Measurements from ENCODE around the gene TFCP2.

TFCP2 gene

DNA sequence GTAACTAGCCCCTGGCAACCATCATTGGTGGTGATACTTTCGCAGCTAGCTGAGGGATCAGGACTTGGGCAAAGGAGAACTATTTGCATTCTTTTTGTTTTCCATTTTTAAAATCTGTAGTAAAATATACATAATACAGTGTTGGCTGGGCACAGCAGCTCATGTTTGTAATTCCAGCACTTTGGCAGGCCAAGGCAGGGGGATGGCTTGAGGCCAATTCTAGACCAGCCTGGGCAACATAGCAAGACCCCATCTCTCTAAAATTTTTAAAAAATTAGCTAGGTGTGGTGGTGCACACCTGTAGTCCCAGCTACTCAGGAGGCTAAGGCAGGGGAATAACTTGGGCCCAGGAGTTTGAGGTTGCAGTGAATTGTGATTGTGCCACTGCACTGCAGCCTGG is 20.0 kb downstream of the TFCP2 start:
- no peak for DNase-seq

DNA sequence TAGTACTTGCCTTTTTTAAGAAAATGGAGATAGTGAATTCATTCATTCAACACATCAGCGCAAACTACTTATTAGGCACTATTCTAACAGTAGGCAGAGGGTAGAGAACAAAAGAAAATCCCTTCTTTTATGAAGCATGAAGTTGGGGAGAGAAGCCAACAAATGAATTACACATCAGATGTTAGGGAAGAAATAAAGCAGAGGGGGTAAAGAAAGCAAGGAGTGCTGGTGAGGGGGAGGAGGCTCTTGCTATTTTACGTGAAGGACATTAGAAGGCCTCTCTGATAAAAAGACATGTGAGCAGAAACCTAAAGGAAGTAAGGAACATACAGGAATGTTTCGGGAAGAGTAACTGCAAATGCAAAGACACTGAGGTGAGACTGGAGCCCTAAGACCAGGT is 22.2 kb downstream of the TFCP2 start:
- DNase-seq = no peak

DNA sequence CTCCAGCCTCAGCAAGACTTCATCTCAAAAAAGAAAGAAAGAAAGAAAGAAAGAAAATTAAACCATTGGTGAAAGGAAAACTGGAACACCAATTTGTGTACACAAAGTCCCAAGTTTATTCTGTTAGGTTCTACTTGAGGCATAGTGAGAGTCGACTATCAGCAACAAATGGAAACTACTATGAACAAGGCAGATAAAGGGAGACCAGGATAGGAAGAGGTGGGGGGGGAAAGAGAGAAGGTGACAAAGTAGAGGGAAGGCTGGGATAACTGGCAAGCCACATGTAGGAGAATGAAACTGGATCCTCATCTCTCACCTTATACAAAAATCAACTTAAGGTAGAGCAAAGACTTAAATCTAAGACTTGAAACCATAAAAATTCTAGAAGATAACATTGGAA is 25.6 kb downstream of the TFCP2 start:
- DNase-seq = no peak

DNA sequence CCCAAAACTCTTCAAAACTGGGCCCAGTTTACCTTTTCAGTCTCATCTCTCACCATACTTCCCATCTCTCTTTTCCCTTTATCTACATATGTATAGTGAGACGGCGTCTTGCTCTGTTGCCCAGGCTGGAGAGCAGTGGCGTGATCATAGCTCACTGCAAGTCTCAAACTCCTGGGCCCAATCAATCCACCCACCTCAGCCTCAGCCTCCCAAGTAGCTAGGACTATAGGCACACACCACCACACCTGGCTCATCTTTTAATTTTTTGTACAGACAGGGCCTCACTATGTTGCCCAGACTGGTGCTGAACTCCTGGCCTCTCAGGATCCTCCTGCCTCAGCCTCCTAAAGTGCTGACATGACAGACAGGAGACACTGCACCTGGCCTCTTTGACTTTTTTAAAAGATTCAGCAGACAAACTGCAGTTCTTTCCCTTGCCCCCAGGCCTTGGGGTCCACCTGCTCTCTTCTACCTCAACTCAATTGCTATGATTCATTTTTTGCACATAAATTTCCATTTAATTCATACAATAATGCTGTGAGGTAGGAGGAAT is 33.6 kb downstream of the TFCP2 start:
- no peak for DNase-seq

DNA sequence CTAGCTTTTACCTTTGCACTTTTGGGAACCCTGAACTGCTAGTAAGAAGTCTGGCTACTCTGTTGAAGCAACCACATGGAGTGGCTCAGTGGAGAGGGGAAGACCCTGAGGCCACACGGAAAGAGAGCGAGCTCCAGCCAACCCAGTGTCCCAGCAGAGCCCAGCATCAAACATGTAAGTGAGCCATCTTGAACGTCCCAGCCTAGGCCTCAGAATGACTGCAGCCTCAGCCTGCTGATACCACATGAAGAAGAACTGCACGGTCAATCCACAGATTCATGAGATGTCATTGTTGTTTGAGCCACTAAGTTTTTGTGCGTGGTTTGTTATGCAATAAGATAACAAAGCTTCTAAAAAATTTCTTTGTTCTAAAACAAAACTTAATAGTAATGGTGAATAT is 40.2 kb downstream of the TFCP2 start:
- DNase-seq = no peak

- DNase-seq = no peak
These were observed 41.0 kb downstream of the TFCP2 start for GRCh38 chr12:51131745-51132521.

GRCh38 chr12:51128919-51129318 is 44.0 kb downstream of the TFCP2 start:
- no peak for DNase-seq

DNA sequence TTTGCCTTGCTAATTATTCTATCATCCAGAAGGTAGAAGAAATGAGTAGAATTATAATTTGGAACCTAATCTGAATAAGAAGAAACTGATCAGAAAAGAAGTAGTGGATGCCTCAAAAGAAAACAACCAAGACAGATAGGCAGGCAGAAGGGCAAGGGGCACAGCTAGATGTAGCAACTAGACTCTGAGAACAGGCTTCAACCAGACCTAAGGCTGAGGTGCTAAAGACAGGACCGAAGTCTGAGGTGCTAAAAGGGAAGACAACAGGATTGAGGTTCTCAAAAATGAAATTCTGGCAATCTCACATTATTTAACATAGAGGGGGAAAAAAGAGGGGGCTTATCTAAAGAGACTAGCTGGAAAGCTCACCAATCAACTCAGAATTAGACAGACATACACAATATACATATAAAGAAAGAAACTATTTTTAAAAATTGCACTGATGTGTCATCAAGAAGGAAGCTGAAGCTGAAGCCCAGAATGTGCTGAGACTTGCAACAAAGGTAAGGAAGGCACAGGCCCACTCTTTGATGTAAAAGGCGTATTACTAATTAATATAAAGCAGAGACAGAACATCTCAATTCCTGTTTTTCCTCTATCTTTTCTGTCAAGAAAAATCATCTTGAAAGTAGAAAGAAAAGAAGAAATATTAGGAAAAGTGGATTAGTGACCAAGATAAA is 45.7 kb downstream of the TFCP2 start:
- DNase-seq = no peak

DNA sequence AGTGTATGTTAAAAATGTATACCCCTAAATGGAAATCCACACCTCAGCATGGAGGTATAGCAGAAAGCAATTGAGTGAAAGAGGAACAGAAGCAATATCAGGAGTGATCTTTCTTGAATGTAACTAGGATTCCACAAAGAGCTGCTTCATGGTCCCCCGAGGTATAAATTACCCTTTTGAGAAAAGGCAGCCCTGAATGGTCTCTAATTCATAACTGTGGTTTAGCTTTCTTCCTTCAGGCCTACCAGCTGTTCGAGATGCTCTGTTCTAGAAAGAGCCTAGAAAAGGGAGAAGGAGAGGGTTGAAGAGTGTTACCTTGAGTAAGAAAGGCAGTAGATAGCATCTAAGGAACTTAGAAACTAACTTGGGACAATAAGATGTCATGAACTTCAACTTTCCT is 46.6 kb downstream of the TFCP2 start:
- no peak for DNase-seq

GRCh38 chr12:51124504-51124903 is 48.4 kb downstream of the TFCP2 start:
- no peak for DNase-seq

- DNase-seq = no peak
These were observed 50.1 kb downstream of the TFCP2 start for GRCh38 chr12:51122844-51123243.

- no peak for DNase-seq
These were observed 54.2 kb downstream of the TFCP2 start for GRCh38 chr12:51118706-51119105.

DNA sequence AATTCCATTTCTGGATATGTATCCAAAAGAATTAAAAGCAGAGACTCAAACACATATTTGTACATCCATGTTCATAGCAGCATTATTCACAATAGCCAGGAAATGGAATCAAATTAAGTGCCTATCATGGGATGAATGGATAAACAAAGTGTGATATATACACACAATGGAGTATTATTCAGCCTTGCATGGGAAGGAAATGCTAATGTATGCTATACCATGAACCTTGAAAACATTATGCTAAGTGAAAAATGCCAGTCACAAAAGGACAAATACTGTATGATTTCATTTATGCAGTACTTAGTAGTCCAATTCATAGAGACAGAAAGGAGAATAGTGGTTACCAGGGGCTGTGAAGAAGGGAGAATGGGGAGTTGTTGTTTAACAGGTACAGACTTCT is 57.4 kb downstream of the TFCP2 start:
- no peak for DNase-seq

GRCh38 chr12:51108136-51108535 is 64.8 kb downstream of the TFCP2 start:
- DNase-seq = no peak

DNA sequence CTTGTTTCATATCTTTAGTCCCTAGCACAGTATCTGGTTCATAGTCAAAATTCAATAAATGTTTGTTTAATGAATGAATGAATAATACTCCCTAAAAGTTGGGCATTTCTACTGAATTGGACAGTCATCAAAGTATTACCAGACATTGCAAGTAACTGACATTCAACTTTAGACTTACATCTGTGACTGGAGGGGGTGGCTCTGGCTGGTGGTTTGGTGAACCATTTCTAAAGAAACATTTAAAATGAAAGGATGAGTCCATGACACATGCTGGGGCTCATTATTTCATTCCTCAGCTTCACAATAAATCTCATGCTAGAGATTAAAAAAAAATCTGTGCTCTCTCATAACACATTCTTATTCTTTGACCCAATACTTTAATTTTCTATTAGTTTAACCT is 69.0 kb downstream of the TFCP2 start:
- DNase-seq = no peak

DNA sequence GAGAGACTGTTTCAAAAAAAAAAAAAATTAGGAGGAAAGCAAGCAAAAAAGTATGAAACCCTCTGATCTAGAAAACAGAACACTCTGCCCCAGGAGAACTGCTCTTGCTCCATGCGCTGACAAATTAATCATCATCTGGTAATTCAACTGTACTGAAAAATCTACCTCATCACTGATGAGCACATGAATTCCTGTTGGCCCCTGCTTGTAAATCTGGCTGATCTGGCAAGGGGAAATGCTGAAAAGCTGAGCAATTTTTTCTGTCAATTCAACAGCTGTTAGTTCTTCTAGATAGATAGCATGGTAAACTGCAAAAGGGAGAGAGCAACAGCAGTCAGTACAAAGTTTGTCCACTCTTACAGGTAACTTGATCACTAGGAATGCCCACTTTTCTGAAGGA is 74.3 kb downstream of the TFCP2 start:
- DNase-seq = no peak

DNA sequence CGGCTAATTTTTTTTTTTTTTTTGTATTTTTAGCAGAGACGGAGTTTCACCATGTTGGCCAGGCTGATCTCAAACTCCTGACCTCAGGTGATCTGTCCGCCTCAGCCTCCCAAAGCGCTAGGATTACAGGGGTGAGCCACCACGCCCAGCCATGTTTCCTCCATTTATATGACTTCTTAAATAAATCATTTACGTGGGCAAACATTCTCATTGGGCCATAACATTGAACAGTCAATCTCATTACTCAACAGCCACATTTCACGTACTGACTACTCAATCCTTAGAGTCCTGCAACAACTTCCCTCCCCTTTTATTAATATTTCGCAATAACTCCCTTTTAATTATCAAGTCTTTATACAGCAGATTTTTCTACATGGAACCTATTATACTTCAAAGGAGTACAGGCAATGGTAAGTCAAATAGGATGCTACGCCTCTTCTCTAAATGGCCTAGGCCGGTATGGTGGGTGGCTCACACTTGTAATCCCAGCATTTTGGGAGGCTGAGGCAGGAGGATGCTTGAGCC is 82.2 kb downstream of the TFCP2 start:
- DNase-seq = no peak

GRCh38 chr12:51087818-51088217 is 85.1 kb downstream of the TFCP2 start:
- DNase-seq = no peak

GRCh38 chr12:51086933-51087332 is 86.0 kb downstream of the TFCP2 start:
- DNase-seq = no peak

- no peak for DNase-seq
These were observed 87.2 kb downstream of the TFCP2 start for GRCh38 chr12:51085757-51086156.

DNA sequence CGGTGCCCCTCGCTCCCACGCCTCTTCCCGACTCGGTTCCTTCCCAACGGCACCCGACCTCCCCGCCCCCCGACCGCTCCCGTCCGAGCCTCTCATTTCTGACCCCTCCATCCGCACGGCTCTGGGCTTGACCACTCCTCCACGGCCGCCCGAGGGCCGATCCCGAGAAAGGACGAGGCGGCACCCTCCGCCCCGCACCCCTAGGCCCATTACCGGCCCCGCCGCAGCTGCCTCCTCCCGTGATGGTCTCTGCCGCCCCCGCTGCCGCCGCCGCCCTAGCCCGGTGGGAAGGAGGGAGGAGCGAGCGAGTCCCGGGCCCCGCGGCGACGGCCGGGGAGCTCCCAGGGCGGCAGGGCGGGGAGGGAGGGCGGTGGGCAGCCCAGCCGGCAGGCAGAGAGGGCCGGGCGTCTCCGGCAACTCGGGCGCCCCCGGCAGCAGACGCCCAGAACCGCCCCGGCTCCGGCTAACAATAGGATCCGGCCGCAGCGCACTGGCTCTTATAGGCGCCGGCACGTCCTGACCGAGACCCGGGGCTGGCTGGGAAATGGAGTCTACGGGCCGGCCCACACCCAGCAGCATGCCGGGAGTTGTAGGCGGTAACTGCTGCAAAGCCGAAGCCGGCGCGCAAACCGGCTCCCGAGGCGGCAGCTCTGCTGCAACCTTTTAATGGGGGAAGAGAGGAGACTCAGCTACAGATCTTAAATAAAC is 89.7 kb downstream of the TFCP2 start, which contains the start of gene CSRNP2:
Gene CSRNP2 (minus strand): TSS at position 471 of the 708 bp plus-strand sequence. CDS start 7,035 bp downstream, outside the sequence.
- DNase-seq = peak; percentile 97

DNA sequence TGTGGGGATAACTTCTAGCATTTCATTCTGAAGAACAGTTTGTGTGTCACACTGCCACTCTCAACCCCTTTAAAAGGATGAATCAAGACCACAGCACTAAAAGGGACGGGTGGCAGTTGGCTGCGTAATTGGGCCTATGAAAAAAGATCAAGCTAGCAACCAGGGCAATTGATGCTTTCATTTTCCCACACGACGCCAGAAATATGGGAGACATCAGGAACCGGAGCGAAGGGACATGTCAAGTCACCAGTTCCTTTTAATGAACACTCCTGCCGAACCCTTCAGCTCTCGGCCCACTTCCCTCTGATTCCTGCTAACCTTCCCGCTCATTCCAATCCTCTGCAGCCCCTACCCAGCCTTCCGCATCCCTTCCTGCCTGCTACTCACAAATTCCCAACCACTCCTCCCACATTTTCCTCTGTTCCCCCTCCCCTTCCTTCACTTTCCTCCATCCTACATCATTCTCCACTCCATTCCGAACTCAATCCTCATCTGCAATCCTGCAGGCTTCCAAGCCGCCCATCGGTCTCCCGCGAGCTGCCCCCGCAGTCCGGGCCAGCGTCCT is 90.3 kb downstream of the TFCP2 start:
- peak; percentile 23 for DNase-seq

DNA sequence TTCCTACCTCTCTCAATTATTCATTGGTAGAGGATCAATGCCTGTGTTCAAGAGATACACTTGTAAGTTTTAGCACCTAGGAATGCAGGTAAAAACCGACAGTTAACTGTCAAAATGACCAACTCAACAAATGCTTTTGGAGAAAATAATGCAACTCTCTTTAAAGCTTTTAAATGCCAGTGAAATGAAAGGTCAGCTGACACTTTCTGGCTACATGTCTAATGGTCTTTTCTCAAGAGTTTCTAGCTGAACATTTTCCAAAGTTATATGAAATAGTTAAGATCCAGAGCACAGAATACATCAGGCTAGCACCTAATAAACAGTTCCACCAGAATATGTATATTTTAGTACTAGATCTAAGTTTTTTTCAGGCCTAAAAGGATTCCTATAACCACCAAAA is 91.5 kb downstream of the TFCP2 start:
- no peak for DNase-seq

Measured in CD4-positive, alpha-beta T cell treated with Interleukin-12 subunit alpha and Interleukin-12 subunit beta, for 1 hour (primary cell).